ENCODE data around the gene TTN.
"Not testable (repeated sequence)": the region's sequence is repeated elsewhere in the genome, so short reads cannot be mapped to it uniquely, and the experiment has no call there.

TTN gene

DNA sequence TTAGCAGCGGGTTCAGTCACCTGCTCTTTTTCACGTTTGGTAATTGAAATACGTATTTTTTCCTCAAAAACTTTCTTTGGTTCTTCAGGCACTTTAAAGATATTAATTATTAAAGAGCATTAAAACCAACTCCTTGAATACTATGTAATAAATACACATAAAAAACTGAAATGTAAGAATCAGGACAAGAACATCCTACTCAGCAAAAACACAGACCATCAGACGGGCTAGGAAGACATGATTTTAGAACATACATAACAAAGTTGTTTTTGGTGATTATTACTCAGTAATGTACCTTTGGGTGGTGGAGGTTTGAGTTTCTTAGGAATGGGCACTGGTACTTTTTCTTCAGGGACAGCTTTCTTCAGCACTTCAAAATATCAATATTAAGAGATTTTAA lies 126.1 kb downstream of the TTN start:
- DNase-seq (ENCODE audit: extremely low read depth, low read depth), result no peak
- TF ChIP-seq, protein P1, sequence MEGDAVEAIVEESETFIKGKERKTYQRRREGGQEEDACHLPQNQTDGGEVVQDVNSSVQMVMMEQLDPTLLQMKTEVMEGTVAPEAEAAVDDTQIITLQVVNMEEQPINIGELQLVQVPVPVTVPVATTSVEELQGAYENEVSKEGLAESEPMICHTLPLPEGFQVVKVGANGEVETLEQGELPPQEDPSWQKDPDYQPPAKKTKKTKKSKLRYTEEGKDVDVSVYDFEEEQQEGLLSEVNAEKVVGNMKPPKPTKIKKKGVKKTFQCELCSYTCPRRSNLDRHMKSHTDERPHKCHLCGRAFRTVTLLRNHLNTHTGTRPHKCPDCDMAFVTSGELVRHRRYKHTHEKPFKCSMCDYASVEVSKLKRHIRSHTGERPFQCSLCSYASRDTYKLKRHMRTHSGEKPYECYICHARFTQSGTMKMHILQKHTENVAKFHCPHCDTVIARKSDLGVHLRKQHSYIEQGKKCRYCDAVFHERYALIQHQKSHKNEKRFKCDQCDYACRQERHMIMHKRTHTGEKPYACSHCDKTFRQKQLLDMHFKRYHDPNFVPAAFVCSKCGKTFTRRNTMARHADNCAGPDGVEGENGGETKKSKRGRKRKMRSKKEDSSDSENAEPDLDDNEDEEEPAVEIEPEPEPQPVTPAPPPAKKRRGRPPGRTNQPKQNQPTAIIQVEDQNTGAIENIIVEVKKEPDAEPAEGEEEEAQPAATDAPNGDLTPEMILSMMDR (IDR thresholded peaks at IDR 0.05; ENCODE audit: low read depth, low read length), result no peak

DNA sequence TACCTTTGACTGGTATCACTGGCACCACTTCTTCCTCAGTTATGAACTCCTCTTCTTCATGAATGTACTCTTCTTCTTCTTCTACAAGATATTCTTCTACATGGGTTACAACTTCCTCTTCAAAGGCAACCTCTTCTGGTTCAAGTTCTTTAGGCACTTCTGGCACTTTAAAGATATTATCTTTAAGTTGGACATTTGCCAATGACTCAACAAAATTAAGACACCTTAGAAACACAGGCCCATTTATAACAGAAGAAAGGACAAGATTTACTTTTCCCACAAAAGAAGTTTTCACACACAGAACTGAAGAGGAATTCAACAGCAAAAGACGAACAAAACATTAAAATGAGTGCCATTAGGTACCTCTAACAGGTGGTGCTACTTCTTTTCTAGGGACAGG lies 127.3 kb downstream of the TTN start:
- TF ChIP-seq, protein P1 (IDR thresholded peaks at IDR 0.05; ENCODE audit: low read depth, low read length), result no peak
- no peak for DNase-seq (ENCODE audit: extremely low read depth, low read depth)

DNA sequence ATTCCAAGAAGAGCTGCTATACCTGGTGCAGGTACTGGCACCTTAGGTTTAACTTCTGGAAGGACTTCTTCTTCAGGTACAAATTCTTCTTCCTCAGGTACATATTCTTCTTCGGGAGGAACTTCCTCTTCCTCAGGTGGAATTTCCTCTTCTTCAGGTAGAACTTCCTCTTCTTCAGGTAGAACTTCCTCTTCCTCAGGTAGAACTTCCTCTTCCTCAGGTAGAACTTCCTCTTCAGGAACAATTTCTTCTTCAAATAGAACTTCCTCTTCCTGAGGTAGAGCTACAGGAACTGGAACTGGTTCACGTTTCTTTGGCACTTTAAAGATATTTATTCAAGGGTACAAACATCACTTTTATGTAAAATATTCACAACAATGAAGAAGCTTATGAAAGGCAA lies 129.6 kb downstream of the TTN start:
- DNase-seq (ENCODE audit: extremely low read depth, low read depth), result no peak

DNA sequence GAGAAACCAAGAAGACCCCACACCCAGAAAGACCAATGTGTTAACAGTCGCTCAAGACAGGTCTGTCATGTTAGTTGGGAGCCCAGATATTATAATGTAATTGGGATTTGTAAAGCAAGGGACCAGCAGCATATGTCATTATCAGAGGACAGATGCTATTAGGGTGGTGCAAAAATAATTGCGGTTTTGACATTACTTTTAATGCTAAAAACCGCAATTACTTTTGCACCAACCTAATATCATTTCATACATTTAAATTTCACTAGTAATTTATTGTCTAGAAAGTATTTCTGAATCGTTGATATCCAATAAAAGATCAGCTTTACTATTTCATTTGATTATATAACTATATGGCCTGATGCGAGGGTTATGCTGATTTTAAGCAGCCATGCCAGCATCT lies 131.2 kb downstream of the TTN start:
- TF ChIP-seq, protein P1 (IDR thresholded peaks at IDR 0.05; ENCODE audit: low read depth, low read length), result no peak
- no peak for DNase-seq (ENCODE audit: extremely low read depth, low read depth)

More for the DNA sequence above, 129.6 kb downstream of the TTN start:
- TF ChIP-seq, protein P1 (IDR thresholded peaks at IDR 0.05; ENCODE audit: low read depth, low read length), result no peak

DNA sequence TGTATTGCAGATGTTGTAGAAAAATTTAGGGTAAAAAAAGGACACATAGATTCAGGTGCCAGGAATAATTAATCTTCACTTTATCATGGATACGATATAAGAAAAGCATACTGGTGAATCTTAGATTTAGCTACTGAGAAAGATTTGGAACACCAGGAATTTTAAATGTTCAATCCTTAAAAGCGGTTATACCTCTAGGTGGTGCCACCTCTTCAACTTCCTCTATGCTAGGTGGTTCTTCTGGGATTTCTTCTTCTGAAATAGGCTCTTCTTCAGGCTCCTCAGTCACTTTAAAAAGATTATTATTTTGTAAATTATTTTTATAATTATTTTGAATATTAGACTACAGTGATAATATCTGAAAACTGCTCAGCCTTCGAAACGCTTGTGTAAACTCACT lies 133.1 kb downstream of the TTN start:
- TF ChIP-seq, protein P1 (IDR thresholded peaks at IDR 0.05; ENCODE audit: low read depth, low read length), result no peak
- DNase-seq (ENCODE audit: extremely low read depth, low read depth), result no peak

DNA sequence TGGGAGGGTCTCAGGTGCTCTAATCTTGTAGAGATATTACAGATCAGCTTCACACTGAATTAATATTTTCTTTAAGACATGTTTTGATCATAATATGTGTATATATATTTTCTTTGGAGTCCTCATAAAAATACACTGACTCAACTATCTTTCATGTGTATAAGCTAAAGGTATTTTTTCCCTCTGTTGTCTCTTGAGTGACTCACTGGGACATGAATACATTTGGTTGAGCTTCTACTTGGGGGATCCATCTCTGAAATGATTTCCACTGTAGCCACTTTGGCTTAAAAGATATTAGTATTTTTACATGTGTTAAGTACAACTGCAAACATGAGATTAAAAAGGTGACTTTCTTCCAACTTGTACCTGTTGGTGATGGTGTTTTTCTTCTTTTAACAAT lies 140.8 kb downstream of the TTN start:
- no peak for DNase-seq (ENCODE audit: extremely low read depth, low read depth)
- TF ChIP-seq, protein P1 (IDR thresholded peaks at IDR 0.05; ENCODE audit: low read depth, low read length), result no peak

DNA sequence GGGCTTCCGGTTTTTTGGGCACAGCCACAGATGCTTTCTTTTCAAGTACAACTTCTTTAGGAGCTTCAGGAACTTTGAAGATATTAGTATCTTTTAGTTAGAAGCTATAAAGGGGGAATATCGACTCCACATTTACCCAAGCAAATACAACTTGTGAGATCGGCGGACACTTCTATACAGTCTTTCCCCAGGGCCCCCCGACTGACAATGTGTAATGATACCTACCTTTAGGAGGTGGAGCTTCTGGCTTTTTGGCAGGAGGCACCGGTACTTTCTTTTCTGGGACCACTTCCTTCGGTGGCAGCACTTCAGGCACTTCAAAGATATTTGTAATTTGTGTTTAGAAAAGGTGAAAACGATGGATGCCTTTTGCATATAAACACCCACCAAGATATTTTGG lies 148.7 kb downstream of the TTN start:
- DNase-seq (ENCODE audit: extremely low read depth, low read depth), result not testable (repeated sequence)

DNA sequence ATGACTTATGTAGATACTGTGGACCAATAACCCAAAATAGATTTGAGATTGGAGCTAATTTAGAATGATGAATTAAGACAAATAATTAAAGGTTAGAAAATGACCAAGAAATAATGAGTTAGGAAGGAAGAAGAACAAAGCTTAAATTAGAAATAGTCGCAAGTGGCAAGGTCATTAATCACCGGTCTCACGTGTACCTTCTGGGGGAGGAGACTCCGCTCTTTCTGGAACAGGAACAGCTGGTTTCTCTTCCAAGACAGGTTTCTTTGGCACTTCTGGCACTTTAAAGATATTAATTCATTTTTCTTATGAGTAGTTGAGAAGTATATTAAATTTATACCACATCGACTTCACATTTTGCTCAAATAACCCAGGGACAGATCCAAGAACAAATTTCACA lies 156.7 kb downstream of the TTN start:
- TF ChIP-seq, protein P1 (IDR thresholded peaks at IDR 0.05; ENCODE audit: low read depth, low read length), result no peak
- no peak for DNase-seq (ENCODE audit: extremely low read depth, low read depth)

Data from AG09319 (cell line).